ENCODE results near the gene PLCB4.

DNA sequence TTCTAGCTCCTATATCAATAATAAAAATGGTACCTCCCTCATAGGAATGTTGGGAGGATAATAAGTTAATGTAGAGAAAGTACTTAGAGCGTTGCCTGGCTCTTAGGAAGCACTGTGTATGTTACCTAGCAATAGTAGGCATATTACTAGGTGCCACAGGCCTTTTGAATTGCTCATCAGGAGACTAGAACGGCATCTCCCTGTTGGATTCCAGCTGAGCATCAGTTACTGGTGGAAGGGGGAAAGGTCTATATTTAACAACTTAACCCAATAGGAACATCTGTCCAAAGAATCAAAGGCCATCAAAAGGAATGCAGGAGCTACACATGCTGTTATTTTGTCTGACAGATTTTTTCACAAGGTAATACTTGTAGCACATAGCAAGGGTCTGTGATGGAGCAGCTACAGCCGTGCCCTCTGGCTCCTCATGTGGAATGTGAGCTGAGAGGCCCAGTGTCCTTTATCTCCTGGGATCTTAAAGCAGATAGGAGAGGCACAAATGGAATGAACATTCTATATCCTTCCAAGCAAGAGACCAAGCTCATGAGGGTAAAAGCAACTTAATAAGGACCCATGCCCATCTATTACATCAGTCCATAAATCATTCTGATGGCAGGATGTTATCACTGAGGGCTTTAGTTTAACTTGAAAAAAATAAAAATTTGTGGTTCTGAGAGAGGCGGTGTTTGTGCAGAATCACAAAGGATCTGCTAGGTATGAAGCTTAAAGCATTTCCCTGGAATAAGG, 260.6 kb downstream of the PLCB4 start:
- no peak for TF ChIP-seq CTCF (IDR thresholded peaks at IDR 0.05)
- no peak for TF ChIP-seq POLR2A (IDR thresholded peaks at IDR 0.05)

Measured in vagina (tissue), 2 donors.